ENCODE measurements around the gene YTHDC1.

The YTHDC1 gene

GRCh38 chr4:68319040-68319439 is 30.9 kb downstream of the YTHDC1 start:
- Histone ChIP-seq H3K9me3 (replicated peaks in 1 of 2; ENCODE audit: control insufficient read depth in 2 of 2, insufficient read depth in 1 of 2, low read depth in 1 of 2, low read length in 2 of 2) (no peaks in the 10 kb centered on the region), H2BK15ac (ENCODE audit: low read length) (no peak overlapping the region), H3K4me2 (ENCODE audit: insufficient read depth, low read length, poor library complexity, severe bottlenecking) (no peak overlapping the region), H3K27me3 (ENCODE audit: control insufficient read depth in 3 of 3, insufficient read depth in 3 of 3, low read depth in 1 of 3, low read length in 3 of 3) (no peaks in the 10 kb centered on the region), H3K4me3 (ENCODE audit: low read length in 2 of 2) (no peak overlapping the region), H4K8ac (ENCODE audit: low read depth, low read length) (no peak overlapping the region), H3K14ac (ENCODE audit: low read length) (no peak overlapping the region), H2AFZ (ENCODE audit: low read length) (no peak overlapping the region), H2BK5ac (ENCODE audit: low read length) (no peak overlapping the region), H3K4me1 (ENCODE audit: control insufficient read depth in 2 of 2, insufficient read depth in 1 of 2, low read depth in 1 of 2, low read length in 2 of 2) (no peaks in the 10 kb centered on the region), H3K36me3 (replicated peaks in 1 of 2; ENCODE audit: control insufficient read depth in 2 of 2, insufficient read depth in 2 of 2, low read length in 2 of 2) (peaks cover 16 to 100% of the 10 kb centered on the region in 2 donors), H2AK5ac (ENCODE audit: low read depth, low read length) (no peak overlapping the region), H3K27ac (replicated peaks; ENCODE audit: low read length) (no peak overlapping the region), H3K79me1 (ENCODE audit: low read depth, low read length) (no peaks in the 10 kb centered on the region), H2BK12ac (ENCODE audit: low read length) (no peak overlapping the region), H3K18ac (ENCODE audit: low read length) (no peak overlapping the region), H3K9ac (ENCODE audit: low read depth, low read length, poor library complexity) (no peak overlapping the region), H3K4ac (ENCODE audit: low read length) (no peak overlapping the region), H3K23ac (ENCODE audit: low read depth, low read length, poor library complexity) (no peak overlapping the region), H2BK120ac (ENCODE audit: low read depth, low read length) (no peak overlapping the region), H4K91ac (ENCODE audit: low read depth, low read length, poor library complexity) (no peak overlapping the region)
- no peak for DNase-seq (ENCODE audit: low spot score)
- WGBS, 2 donors (ENCODE audit: extremely low coverage in 2 of 2, insufficient read length in 2 of 2, insufficient replicate concordance in 1 of 2) = no CpG with 5 or more reads among the region's 1 CpG

- no peak overlapping the region for H3K4me2 ChIP-seq (ENCODE audit: insufficient read depth, low read length, poor library complexity, severe bottlenecking)
- no peak for DNase-seq (ENCODE audit: low spot score)
- no peak overlapping the region for H2BK12ac ChIP-seq (ENCODE audit: low read length)
- no peak overlapping the region for H3K18ac ChIP-seq (ENCODE audit: low read length)
- H2AK5ac ChIP-seq (ENCODE audit: low read depth, low read length) = no peak overlapping the region
- H4K91ac ChIP-seq (ENCODE audit: low read depth, low read length, poor library complexity) = no peak overlapping the region
- no peaks in the 10 kb centered on the region for H3K79me1 ChIP-seq (ENCODE audit: low read depth, low read length)
- no peak overlapping the region for H4K8ac ChIP-seq (ENCODE audit: low read depth, low read length)
- no peak overlapping the region for H2AFZ ChIP-seq (ENCODE audit: low read length)
- no peak overlapping the region for H3K23ac ChIP-seq (ENCODE audit: low read depth, low read length, poor library complexity)
- no peak overlapping the region for H2BK15ac ChIP-seq (ENCODE audit: low read length)
- no peak overlapping the region for H3K4ac ChIP-seq (ENCODE audit: low read length)
- no peak overlapping the region for H2BK120ac ChIP-seq (ENCODE audit: low read depth, low read length)
- peaks cover 13 to 100% of the 10 kb centered on the region in 2 donors for H3K36me3 ChIP-seq (replicated peaks in 1 of 2; ENCODE audit: control insufficient read depth in 2 of 2, insufficient read depth in 2 of 2, low read length in 2 of 2)
- no peaks in the 10 kb centered on the region for H3K27me3 ChIP-seq (ENCODE audit: control insufficient read depth in 3 of 3, insufficient read depth in 3 of 3, low read depth in 1 of 3, low read length in 3 of 3)
- WGBS, 2 donors (ENCODE audit: extremely low coverage in 2 of 2, insufficient read length in 2 of 2, insufficient replicate concordance in 1 of 2) = no CpG with 5 or more reads among the region's 5 CpGs
- no peaks in the 10 kb centered on the region for H3K9me3 ChIP-seq (replicated peaks in 1 of 2; ENCODE audit: control insufficient read depth in 2 of 2, insufficient read depth in 1 of 2, low read depth in 1 of 2, low read length in 2 of 2)
- no peak overlapping the region for H3K14ac ChIP-seq (ENCODE audit: low read length)
- H3K4me3 ChIP-seq (ENCODE audit: low read length in 2 of 2) = no peak overlapping the region
- no peak overlapping the region for H3K27ac ChIP-seq (replicated peaks; ENCODE audit: low read length)
- no peak overlapping the region for H2BK5ac ChIP-seq (ENCODE audit: low read length)
- H3K4me1 ChIP-seq (ENCODE audit: control insufficient read depth in 2 of 2, insufficient read depth in 1 of 2, low read depth in 1 of 2, low read length in 2 of 2) = no peaks in the 10 kb centered on the region
- H3K9ac ChIP-seq (ENCODE audit: low read depth, low read length, poor library complexity) = no peak overlapping the region
These were observed 33.5 kb downstream of the YTHDC1 start for GRCh38 chr4:68316193-68316969.

- no peak overlapping the region for H2BK120ac ChIP-seq (ENCODE audit: low read depth, low read length)
- no peak overlapping the region for H3K27ac ChIP-seq (replicated peaks; ENCODE audit: low read length)
- no peaks in the 10 kb centered on the region for H3K79me1 ChIP-seq (ENCODE audit: low read depth, low read length)
- no peak overlapping the region for H3K4me3 ChIP-seq (ENCODE audit: low read length in 2 of 2)
- H4K91ac ChIP-seq (ENCODE audit: low read depth, low read length, poor library complexity) = no peak overlapping the region
- H3K9ac ChIP-seq (ENCODE audit: low read depth, low read length, poor library complexity) = no peak overlapping the region
- H3K4me1 ChIP-seq (ENCODE audit: control insufficient read depth in 2 of 2, insufficient read depth in 1 of 2, low read depth in 1 of 2, low read length in 2 of 2) = no peaks in the 10 kb centered on the region
- no peak overlapping the region for H3K4ac ChIP-seq (ENCODE audit: low read length)
- H3K9me3 ChIP-seq (replicated peaks in 1 of 2; ENCODE audit: control insufficient read depth in 2 of 2, insufficient read depth in 1 of 2, low read depth in 1 of 2, low read length in 2 of 2) = no peaks in the 10 kb centered on the region
- H2AK5ac ChIP-seq (ENCODE audit: low read depth, low read length) = no peak overlapping the region
- no peak overlapping the region for H3K23ac ChIP-seq (ENCODE audit: low read depth, low read length, poor library complexity)
- no peaks in the 10 kb centered on the region for H3K27me3 ChIP-seq (ENCODE audit: control insufficient read depth in 3 of 3, insufficient read depth in 3 of 3, low read depth in 1 of 3, low read length in 3 of 3)
- H3K4me2 ChIP-seq (ENCODE audit: insufficient read depth, low read length, poor library complexity, severe bottlenecking) = no peak overlapping the region
- H2BK12ac ChIP-seq (ENCODE audit: low read length) = no peak overlapping the region
- no peak overlapping the region for H4K8ac ChIP-seq (ENCODE audit: low read depth, low read length)
- H2AFZ ChIP-seq (ENCODE audit: low read length) = no peak overlapping the region
- no CpG with 5 or more reads among the region's 3 CpGs for WGBS, 2 donors (ENCODE audit: extremely low coverage in 2 of 2, insufficient read length in 2 of 2, insufficient replicate concordance in 1 of 2)
- no peak overlapping the region for H2BK15ac ChIP-seq (ENCODE audit: low read length)
- H3K36me3 ChIP-seq (replicated peaks in 1 of 2; ENCODE audit: control insufficient read depth in 2 of 2, insufficient read depth in 2 of 2, low read length in 2 of 2) = peaks cover 3 to 54% of the 10 kb centered on the region in 2 donors
- no peak overlapping the region for H2BK5ac ChIP-seq (ENCODE audit: low read length)
- H3K14ac ChIP-seq (ENCODE audit: low read length) = no peak overlapping the region
- DNase-seq (ENCODE audit: low spot score) = no peak
- H3K18ac ChIP-seq (ENCODE audit: low read length) = no peak overlapping the region
These were observed 39.1 kb downstream of the YTHDC1 start for GRCh38 chr4:68310651-68311247.

- H3K14ac ChIP-seq (ENCODE audit: low read length) = no peak overlapping the region
- no peak overlapping the region for H3K9ac ChIP-seq (ENCODE audit: low read depth, low read length, poor library complexity)
- no peak overlapping the region for H2BK12ac ChIP-seq (ENCODE audit: low read length)
- no peak overlapping the region for H3K18ac ChIP-seq (ENCODE audit: low read length)
- H2BK5ac ChIP-seq (ENCODE audit: low read length) = no peak overlapping the region
- WGBS, 2 donors (ENCODE audit: extremely low coverage in 2 of 2, insufficient read length in 2 of 2, insufficient replicate concordance in 1 of 2) = no CpG with 5 or more reads among the region's 9 CpGs
- no peak for DNase-seq (ENCODE audit: low spot score)
- H2AFZ ChIP-seq (ENCODE audit: low read length) = no peak overlapping the region
- H3K79me1 ChIP-seq (ENCODE audit: low read depth, low read length) = no peaks in the 10 kb centered on the region
- no peak overlapping the region for H4K91ac ChIP-seq (ENCODE audit: low read depth, low read length, poor library complexity)
- H3K4me2 ChIP-seq (ENCODE audit: insufficient read depth, low read length, poor library complexity, severe bottlenecking) = no peak overlapping the region
- H4K8ac ChIP-seq (ENCODE audit: low read depth, low read length) = no peak overlapping the region
- H3K9me3 ChIP-seq (replicated peaks in 1 of 2; ENCODE audit: control insufficient read depth in 2 of 2, insufficient read depth in 1 of 2, low read depth in 1 of 2, low read length in 2 of 2) = no peaks in the 10 kb centered on the region
- no peak overlapping the region for H2BK15ac ChIP-seq (ENCODE audit: low read length)
- no peak overlapping the region for H2BK120ac ChIP-seq (ENCODE audit: low read depth, low read length)
- no peak overlapping the region for H2AK5ac ChIP-seq (ENCODE audit: low read depth, low read length)
- H3K27ac ChIP-seq (replicated peaks; ENCODE audit: low read length) = no peak overlapping the region
- no peaks in the 10 kb centered on the region for H3K36me3 ChIP-seq (replicated peaks in 1 of 2; ENCODE audit: control insufficient read depth in 2 of 2, insufficient read depth in 2 of 2, low read length in 2 of 2)
- no peaks in the 10 kb centered on the region for H3K4me1 ChIP-seq (ENCODE audit: control insufficient read depth in 2 of 2, insufficient read depth in 1 of 2, low read depth in 1 of 2, low read length in 2 of 2)
- H3K4ac ChIP-seq (ENCODE audit: low read length) = no peak overlapping the region
- no peaks in the 10 kb centered on the region for H3K27me3 ChIP-seq (ENCODE audit: control insufficient read depth in 3 of 3, insufficient read depth in 3 of 3, low read depth in 1 of 3, low read length in 3 of 3)
- H3K4me3 ChIP-seq (ENCODE audit: low read length in 2 of 2) = no peak overlapping the region
- H3K23ac ChIP-seq (ENCODE audit: low read depth, low read length, poor library complexity) = no peak overlapping the region
These were observed 45.2 kb downstream of the YTHDC1 start for GRCh38 chr4:68304731-68305130.
